NCI-H1436 treated with DMSO at 0.1 percent for 48 hours (cell line): ENCODE measurements around the gene FAM9C.

Source experiments
- DNase-seq: peaks from one replicate; lab custom pipeline; 2025; lab: John Stamatoyannopoulos, UW

FAM9C gene

DNA sequence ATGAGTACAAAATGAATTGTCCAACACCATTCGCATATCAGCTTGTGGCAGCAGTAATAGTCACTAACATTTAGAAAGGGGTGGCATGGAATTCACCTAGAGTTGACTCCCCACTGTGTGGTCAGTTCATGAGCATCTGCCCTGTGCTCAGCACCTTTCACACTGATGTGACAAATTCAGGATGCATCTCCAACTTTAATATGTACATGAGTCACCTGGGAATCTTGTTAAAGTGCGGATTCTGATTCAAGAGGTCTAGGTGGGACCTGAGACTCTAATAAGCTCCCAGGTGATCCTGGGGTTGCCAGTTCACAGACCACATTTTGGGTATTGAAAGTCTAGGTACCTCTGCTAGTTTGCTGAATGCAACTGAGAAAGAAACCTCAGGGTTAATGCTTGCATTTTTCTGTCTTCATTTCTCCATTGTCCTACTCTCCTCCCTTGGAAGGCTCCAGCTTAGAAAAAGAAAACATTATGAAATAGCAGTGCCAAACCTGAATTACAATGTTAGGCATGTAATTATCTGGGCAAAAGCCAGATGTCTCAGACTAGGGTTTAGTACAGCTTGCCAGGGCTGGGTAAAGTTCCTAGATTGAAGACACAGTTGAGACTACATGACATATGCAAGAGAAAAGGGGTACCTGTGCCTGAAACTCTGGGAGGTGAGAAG, 36.8 kb downstream of the FAM9C start:
- DNase-seq: no peak

DNA sequence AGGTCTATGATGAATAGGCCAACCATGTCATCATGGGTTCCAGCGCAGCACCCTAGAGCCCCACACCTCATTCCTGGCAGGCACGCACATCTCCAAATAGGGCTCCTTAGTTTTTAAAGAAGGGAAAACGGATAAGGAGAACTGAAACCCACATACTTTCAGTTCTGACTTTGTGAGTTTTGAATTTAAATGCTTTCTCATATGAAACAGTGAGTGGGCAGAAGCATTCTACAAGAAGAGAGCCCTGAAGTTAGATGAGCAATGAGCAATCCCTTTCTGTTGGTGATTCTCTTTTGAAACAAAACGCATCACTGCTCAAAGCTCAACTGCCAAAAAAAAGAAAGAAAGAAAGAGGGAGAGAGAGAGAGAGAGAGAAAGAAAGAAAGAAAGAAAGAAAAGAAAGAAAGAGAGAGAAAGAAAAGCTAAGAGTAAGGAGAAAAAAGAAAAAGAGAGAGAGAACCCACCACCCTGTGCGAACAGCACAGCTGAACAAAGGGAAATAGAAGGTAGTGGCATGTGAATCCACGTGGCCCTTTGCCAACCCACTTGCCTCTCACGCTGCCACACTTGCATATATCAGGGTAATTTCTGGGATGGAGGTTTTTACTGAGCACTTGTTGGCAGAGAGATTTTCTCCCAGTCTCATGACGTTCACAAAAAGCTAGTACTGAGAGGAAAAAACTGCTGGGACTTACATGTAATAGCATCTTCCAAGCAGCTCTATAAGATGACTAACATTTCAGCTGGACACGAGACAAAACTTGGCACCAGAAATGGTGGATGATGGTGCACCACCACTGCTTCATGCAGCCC, 38.6 kb downstream of the FAM9C start:
- no peak for DNase-seq

DNA sequence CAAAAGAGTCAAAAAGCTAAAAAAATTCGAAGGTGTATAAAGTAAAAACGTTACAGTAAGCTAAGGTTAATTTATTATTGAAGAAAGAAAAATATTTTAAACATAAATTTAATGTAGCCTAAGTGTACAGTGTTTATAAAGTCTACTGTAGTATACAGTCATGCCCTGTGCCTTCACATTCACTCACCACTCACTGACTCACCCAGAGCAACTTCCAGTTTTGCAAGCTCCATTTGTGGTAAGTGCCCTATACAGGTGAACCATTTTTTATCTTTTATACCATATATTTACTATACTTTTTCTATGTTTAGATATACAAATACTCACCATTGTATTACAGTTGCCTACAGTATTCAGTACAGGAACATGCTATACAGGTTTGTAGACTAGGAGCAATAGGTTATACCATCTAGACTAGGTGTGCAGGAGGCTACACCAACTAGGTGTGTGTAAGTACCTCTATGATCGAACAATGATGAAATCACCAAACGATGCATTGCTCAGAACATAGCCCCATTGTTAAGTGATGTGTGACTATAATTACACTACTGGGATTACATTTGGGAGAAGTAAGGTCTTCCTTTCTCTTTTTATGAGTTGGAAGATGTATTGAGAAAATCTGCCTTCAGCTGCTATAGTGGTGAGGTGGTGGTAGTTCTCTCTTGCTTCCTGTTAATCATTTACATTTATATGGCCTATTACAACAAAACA, 42.3 kb downstream of the FAM9C start:
- no peak for DNase-seq

DNA sequence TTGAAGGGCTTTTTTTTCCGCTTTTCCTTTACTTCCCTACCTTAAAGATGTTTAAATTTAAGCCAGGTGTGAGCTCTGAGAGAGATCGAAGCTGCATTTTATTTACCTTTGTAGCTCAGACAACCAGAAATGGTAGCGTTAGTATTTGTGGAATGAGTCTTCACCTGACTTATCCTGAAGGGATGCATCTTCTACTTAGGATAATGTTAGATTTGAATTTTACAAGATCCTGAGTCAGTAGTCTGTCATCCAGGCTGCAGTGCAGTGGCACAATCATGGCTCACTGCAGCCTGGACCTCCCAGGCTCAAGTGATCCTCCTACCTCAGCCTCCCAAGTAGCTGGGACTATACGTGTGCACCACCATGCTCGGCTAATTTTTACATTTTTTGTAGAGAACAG, 43.3 kb downstream of the FAM9C start:
- no peak for DNase-seq

DNA sequence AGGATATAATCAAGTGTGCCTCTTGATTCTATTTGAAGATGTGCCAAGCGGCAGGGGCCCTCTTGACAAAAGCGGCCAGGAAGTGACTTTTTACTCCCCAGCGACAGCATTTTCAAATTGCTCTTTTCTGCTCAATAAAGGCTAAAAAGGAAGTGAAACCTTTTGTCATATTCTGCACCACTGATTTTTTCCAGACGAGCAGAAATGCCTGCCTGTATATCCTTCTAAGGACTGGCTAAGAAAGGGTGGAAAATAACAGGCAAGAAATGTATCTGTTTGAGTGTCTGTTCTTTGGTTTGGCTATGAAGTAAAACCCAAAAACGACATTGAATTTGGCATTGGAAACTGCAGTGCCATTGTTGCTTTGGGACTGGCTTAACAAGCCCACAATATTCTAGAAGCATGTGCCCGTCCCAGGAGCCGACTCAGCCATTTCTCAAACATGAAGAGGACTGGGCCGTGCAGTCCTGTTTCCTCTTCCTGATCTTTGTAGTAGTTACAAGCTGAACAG, 44.1 kb downstream of the FAM9C start:
- no peak for DNase-seq

DNA sequence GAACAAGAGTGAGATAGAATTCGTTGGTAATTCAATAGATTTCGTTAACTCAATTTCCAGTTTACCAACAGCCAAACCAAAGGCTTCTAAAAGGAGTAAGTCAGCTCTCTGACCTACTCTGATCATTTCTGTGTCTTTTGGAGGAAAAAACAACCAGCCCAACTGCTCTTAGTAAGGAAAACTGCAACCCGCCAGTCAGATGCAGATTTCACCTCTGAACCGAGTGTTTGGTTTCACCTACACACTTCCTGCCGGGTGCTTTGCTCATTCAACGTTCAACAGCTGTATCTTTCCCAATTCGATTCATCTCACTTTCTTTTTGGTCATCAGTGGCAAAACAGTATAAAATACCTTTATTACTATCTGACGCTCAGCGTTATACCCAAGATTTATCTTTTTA, 45.0 kb downstream of the FAM9C start:
- no peak for DNase-seq

DNA sequence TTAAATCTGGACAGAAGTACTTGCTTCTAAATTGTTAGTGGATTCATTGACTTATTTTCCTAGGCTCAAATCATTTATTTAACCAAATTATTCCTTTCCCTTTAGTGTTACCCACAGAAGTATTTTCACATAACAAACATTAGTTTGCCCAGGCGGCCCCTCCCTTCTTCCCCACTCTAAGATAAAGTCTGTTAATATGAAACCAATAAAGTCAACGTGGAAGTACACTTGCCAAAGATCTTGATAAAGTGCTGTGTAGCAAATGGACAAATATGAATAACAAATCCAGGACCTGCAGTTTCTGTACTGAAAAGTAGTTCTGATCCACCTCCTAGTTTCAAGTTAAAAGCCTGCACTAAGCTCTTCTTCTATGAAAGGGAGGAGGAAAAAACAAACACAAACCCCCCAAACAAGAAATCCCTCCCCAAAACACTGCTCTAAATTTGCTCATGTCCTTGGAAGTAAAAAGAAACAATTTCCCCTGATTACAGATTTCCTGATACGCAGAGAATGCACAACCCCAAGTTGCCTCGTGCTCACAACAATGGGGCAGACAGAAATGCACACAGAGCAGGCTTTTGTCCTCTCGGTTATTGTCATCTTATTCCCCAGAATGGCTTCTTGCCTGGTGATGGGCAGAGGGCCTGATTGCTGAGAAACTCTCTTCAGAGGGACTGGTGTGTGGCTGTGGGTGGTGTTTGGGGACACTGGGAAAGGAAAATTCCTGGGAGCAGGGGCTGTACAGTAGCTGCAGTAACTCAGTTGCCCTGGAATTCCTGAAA, 46.3 kb downstream of the FAM9C start:
- DNase-seq: no peak

DNA sequence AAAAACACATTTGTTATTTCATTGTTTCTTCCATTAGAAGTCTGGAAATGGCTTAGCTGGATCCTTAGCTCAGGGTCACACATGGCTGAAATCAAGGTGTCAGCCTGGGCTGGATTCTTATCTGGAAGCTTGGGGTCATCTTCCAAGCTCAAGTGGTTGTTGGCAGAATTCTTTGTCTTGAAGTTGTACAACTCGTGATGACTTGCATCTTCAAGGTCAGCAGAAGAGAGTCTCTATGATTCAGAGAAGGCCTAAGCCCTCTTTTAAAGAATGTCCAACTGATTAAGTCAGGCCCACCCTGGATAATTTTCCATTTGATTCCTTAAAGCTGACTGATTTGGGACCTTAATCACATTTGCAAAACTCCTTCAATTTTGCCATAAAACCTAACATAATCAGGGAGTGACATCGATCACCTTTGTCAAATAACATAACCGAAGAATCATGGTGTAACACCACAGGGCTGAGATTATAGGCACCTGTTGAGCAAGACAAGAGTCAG, 47.4 kb downstream of the FAM9C start:
- no peak for DNase-seq

DNA sequence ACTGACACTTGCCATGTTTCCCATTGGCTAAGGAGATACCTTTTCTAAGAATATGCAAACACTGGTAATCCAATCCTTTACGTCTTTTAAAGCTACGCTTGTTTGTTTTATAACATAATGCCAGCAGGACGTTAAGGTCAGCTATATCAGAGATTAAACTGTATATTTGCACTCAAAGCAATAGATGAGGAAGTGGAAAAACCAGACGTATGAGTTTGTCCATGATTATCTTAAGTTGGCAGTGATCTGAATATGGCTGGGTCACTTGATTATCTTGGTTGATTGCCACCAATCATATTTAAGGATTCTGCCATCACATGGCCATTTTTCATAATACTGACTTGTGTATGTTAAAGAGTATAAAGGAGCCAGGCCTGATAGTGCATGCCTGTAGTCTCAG, 50.1 kb downstream of the FAM9C start:
- DNase-seq: no peak

DNA sequence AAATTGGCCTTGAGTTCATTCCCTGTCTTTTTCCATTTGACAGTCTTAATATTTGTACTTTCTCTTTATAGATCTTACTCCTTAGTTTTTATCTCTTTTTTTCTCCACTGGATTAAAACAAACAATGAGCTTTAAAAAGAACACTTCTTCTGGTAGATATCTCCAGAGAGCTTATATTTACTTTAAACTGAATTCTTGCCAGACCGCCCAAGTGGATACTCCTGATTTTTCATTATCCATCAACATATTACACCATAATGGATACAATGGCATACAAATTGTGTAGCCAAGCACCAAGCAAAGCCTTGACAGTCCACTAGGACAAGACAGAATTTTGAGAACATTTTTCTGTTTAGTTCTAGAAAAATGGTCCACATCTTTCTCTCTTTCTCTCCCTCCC, 50.6 kb downstream of the FAM9C start:
- no peak for DNase-seq

DNA sequence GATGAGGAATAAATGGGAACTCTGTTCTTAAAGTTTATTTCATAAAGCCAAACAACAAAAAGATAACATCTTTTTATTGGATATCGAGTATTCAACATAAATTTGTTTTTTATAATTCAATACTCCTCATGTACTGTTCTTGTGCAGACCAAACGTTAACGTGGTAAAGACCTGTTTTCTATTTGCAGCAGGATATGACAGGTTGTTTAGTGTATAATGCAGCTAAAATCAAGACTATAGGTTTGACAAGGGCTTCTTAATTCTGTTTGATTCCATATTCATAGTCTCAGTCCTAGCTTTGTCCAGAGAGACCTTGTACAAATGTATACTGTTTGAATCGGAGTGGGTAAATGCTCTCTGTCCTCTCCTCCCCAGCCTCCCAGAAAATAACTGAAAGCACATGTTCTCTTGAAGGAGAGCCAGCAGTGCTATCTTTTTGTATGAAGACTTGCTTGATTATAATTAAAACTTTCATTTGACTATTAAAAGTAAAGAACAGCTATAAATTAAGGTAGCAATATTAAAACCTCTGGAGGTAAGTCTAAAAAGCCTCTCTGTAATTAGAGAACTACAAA, 51.8 kb downstream of the FAM9C start:
- no peak for DNase-seq

DNA sequence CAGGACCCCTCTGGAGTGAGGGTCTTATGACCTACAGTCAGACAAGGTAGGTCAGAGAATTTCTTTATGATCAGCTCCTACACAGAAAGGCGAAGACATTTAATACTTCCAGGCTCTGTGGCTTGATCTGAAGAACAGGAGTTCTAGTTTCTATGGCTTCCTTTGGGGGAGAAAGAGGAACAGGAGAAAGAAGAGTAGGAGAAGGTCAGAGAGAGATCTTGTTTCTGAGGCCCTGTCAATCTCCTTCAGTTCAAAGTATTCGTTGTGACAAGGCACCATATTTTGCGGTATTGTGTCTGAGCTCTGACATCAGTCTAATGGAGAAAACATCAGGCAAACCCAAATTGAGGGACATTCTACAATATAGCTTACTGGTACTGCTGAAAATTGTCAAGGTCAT, 52.8 kb downstream of the FAM9C start:
- DNase-seq: no peak

DNA sequence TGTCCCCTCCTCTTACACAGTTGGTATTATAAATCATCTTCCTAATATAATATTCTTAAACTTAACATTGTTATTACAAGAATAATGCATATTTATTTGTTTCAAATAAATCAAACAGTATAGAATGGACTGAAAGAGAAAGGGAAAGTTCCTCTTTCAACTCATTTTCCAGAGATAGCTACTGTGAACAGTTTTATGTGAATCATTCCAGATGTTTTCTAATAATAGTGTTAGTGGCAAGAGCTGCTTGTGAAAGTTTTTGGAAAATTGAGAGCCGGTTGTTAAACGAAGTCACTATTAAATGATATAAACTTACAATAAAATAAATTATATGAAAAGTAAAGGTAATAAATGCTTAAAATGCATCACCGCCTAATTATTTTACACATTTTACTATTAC, 55.0 kb downstream of the FAM9C start:
- no peak for DNase-seq

DNA sequence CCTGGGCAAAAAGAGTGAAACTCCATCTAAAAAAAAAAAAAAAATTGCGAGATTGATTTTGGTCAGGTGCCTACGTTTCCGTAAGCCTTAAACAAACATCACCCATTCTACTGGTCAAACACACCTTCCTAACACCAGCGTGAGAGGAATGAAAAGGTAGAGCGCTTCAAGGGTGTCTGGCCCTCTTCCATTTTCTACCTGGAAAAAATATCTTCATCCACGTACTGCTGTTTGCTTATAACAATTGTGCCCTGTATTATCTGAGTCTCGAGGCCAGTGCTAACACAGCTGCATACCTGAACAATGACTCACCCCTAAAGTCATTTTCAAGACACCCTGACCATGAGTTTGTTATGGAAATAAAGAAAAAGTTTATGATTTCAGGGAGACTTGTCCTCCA, 55.6 kb downstream of the FAM9C start:
- no peak for DNase-seq

DNA sequence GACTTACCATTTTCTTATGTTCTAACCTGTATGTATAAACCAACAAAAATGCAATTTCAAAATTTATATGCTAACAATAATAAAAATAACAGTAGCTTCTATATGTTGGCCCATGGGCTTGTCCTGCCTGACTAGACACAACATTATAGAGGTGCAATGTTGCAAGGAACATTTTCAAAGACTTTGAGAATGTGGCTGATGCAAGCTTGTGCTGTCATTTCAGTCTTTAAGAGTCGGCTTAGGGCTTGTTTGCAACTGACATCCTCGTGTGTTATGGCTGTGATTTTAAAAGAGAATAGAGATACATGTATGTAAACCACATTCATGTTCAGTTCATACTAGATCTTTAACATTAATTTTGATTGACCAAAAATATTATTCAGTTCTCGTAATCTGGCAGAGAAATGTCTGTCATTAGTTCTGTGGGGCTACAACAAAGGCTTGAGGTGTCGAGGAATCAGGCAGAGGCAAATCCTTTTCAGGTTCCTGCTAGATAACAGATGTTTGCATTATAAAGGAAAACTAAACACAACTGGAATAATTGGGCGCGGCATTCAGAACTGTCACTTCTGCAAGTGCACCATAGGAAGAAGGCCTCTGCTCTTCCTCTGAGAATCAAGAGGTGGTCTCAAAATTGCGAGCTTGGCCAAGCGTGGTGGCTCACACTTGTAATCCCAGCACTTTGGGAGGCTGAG, 56.4 kb downstream of the FAM9C start:
- DNase-seq: no peak

DNA sequence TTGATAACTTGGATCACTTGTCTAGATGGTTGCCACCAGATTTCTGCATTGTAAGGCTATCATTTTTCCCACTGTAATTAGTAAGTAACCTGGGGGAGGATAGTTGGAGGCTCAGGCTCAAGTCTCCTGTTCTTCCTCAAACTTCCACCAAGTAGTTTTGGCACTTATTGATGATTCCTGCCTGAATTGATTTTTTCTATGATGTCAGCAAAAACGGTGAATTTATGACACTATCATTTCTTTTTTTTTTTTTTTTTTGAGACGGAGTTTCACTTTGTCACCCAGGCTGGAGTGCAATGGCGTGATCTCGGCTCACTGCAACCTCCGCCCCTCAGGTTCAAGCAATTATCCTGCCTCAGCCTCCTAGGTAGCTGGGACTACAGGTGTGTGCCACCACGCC, 57.1 kb downstream of the FAM9C start:
- no peak for DNase-seq

DNA sequence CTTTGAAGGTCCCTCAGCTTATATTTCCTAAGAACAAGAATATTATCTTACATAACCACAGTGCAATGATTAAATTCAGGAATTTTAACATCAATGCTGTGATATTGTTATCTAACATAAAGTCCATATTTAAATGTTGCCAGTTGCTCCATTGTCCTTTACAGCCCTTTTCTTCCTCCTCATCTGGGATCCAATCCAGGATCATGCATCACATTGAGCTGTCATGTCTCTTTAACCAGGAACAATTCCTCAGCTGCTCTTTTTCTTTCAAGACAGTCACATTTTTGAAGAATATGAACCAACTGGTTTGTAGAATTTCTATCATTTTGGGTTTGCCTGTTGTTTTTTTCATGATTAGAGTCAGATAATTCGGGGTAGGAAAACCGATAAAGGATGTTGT, 57.5 kb downstream of the FAM9C start:
- no peak for DNase-seq

DNA sequence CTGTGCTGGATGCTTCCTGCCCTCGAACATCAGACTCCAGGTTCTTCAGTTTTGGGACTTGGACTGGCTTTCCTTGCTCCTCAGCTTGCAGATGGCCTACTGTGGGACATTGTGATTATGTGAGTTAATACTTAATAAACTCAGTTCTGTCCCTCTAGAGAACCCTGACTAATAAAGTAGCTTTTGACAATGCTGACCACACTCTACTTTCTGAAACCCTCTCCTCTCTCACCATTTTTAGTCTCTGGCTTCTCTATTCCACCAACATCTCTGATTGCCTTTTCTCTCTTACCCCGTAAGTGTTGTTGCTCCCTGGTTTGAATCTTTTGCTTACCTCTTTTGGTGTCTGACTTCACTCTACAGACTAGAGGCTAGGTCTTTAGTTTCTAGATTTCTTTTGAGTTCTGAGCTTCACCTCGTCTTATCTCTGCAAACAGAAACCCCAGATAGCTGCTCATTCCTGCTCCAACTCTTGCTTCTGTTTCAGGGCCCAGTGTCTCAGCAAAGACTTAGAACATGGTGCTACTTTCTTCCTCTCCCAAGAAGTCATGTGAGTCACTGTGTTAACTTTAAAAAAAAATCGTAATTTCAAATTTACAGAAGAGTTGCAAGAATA, 58.1 kb downstream of the FAM9C start:
- no peak for DNase-seq
